ENCODE measurements around the gene ZNF586.
"Not testable (repeated sequence)": the region's sequence is repeated elsewhere in the genome, so short reads cannot be mapped to it uniquely, and the experiment has no call there.

Gene ZNF586

GRCh38 chr19:57769345-57770131, at the start of gene ZNF586:
ZNF586 (plus strand) TSS chr19:57769676; CDS start chr19:57769843, 167 bp downstream.
- Histone ChIP-seq H3K27ac (ENCODE audit: poor library complexity, severe bottlenecking) (peak within 1 kb of the TSS; percentile 54), H3K4me3 (ENCODE audit: severe bottlenecking) (peak within 1 kb of the TSS; percentile 77), H3K36me3 (ENCODE audit: low read depth) (peaks cover 36% of the 10 kb centered on the region), H3K4me1 (ENCODE audit: insufficient read depth, poor library complexity, severe bottlenecking) (no peaks in the 10 kb centered on the region), H3K27me3 (ENCODE audit: insufficient read depth, poor library complexity, severe bottlenecking) (no peaks in the 10 kb centered on the region), H3K9me3 (ENCODE audit: severe bottlenecking) (no peaks in the 10 kb centered on the region)
- no peak for TF ChIP-seq CTCF (IDR thresholded peaks at IDR 0.05; ENCODE audit: poor library complexity, severe bottlenecking)
- peak; percentile 100 for ATAC-seq (ENCODE audit: low read depth)
- DNase-seq (ENCODE audit: low spot score), result peak; percentile 92

- Histone ChIP-seq H3K9me3 (ENCODE audit: severe bottlenecking) (peaks cover 5% of the 10 kb centered on the region), H3K4me3 (ENCODE audit: severe bottlenecking) (no peak overlapping the region), H3K4me1 (ENCODE audit: insufficient read depth, poor library complexity, severe bottlenecking) (no peaks in the 10 kb centered on the region), H3K27me3 (ENCODE audit: insufficient read depth, poor library complexity, severe bottlenecking) (no peaks in the 10 kb centered on the region), H3K36me3 (ENCODE audit: low read depth) (peaks cover 29% of the 10 kb centered on the region), H3K27ac (ENCODE audit: poor library complexity, severe bottlenecking) (no peak overlapping the region)
- ATAC-seq (ENCODE audit: low read depth), result no peak
- DNase-seq (ENCODE audit: low spot score), result peak; percentile 8
- TF ChIP-seq CTCF (IDR thresholded peaks at IDR 0.05; ENCODE audit: poor library complexity, severe bottlenecking), result no peak
Measured at GRCh38 chr19:57719901-57720519, 49.5 kb upstream of the ZNF586 start.

- ATAC-seq (ENCODE audit: low read depth), result no peak
- no peak for TF ChIP-seq CTCF (IDR thresholded peaks at IDR 0.05; ENCODE audit: poor library complexity, severe bottlenecking)
- Histone ChIP-seq H3K9me3 (ENCODE audit: severe bottlenecking) (peaks cover 5% of the 10 kb centered on the region), H3K36me3 (ENCODE audit: low read depth) (peaks cover 29% of the 10 kb centered on the region), H3K27me3 (ENCODE audit: insufficient read depth, poor library complexity, severe bottlenecking) (no peaks in the 10 kb centered on the region), H3K27ac (ENCODE audit: poor library complexity, severe bottlenecking) (no peak overlapping the region), H3K4me1 (ENCODE audit: insufficient read depth, poor library complexity, severe bottlenecking) (no peaks in the 10 kb centered on the region), H3K4me3 (ENCODE audit: severe bottlenecking) (no peak overlapping the region)
- no peak for DNase-seq (ENCODE audit: low spot score)
Measured at GRCh38 chr19:57720878-57721277, 48.6 kb upstream of the ZNF586 start.

- not testable (repeated sequence) for H3K4me3 ChIP-seq (ENCODE audit: severe bottlenecking); H3K4me1 ChIP-seq (ENCODE audit: insufficient read depth, poor library complexity, severe bottlenecking); DNase-seq (ENCODE audit: low spot score); H3K27me3 ChIP-seq (ENCODE audit: insufficient read depth, poor library complexity, severe bottlenecking); H3K36me3 ChIP-seq (ENCODE audit: low read depth); H3K27ac ChIP-seq (ENCODE audit: poor library complexity, severe bottlenecking)
- H3K9me3 ChIP-seq (ENCODE audit: severe bottlenecking), result peaks cover 16% of the 10 kb centered on the region
- ATAC-seq (ENCODE audit: low read depth), result peak; percentile 42; the same call in 1 of the 3 replicates
- peak; percentile 66 for TF ChIP-seq CTCF (IDR thresholded peaks at IDR 0.05; ENCODE audit: poor library complexity, severe bottlenecking)
Measured at GRCh38 chr19:57738320-57738719, 31.2 kb upstream of the ZNF586 start.

GRCh38 chr19:57738770-57739169, 30.7 kb upstream of the ZNF586 start:
- peaks cover 15% of the 10 kb centered on the region for H3K9me3 ChIP-seq (ENCODE audit: severe bottlenecking)
- not testable (repeated sequence) for H3K27ac ChIP-seq (ENCODE audit: poor library complexity, severe bottlenecking); DNase-seq (ENCODE audit: low spot score); H3K27me3 ChIP-seq (ENCODE audit: insufficient read depth, poor library complexity, severe bottlenecking); H3K4me1 ChIP-seq (ENCODE audit: insufficient read depth, poor library complexity, severe bottlenecking); ATAC-seq (ENCODE audit: low read depth); H3K4me3 ChIP-seq (ENCODE audit: severe bottlenecking); H3K36me3 ChIP-seq (ENCODE audit: low read depth)

All from RWPE2 (cell line).